Stimulated activated CD8-positive, alpha-beta memory T cell treated with anti-CD3 and anti-CD28 coated beads, Interleukin-15, amount 100 ng/mL, for 1 hour (primary cell): ENCODE results near the gene CPLX1.
"Not testable (repeated sequence)": the region's sequence is repeated elsewhere in the genome, so short reads cannot be mapped to it uniquely, and the experiment has no call there.

ENCODE experiments used
- DNase-seq: peaks from one replicate; pipeline ENCODE4 v3.0.0-alpha.2; 2020; ENCODE audit warnings: low read depth

Gene CPLX1

GRCh38 chr4:819401-820229 is 6.3 kb downstream of the CPLX1 start:
- no peak for DNase-seq

- no peak for DNase-seq
Measured at GRCh38 chr4:818106-818921, 7.6 kb downstream of the CPLX1 start.

DNA sequence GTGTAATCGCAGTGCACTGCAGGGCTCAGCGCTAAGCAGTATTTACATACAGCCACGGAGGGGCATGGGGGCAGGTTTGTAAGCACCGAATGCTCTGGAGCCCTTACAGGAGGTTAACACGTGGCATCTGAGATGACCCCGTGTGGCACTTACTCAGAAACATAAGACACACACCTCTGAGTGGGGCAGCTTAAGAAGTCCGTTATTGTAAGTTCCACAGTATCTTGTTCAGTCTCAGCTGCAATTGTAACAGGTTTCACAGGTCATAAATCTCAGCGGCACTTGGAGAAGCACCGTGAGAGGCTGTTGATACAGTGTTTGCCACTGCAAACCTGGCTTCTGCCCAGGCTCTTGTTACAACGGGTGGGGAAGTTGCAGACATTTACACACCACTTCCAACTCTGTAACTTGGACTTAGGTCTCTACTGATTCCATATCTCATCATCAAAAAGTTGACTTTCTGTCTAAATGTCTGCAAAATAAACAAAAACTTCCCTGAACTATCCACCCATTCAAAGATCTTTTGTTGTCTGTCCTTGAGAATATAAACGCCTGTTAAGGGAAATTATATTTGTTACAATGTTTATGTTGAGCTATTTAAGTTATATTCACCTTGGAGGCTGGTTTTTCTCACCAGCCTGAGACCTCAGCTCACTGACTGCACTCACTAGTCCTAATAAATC is 10.3 kb downstream of the CPLX1 start:
- DNase-seq: no peak

GRCh38 chr4:814312-814850 is 11.5 kb downstream of the CPLX1 start:
- no peak for DNase-seq

DNA sequence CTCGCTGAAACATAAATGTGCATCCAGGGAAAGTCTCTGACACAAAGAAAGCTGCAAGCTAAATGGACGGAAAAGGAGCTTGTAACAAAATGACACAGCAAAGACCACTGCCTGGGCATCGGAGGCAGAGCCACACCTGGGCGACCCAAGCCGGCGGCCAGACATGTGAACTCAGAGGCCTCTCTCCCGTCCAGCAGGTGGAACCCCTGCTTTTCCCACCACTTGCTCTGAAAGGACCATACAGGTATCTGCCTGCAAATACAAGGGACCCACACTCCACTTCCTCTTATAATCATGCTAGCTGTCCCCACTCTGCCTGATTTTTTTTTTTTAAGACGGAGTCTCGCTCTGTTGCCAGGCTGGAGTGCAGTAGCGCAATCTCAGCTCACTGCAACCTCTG is 12.0 kb downstream of the CPLX1 start:
- DNase-seq: no peak

GRCh38 chr4:808860-809570 is 16.9 kb downstream of the CPLX1 start:
- no peak for DNase-seq

- no peak for DNase-seq
Measured at GRCh38 chr4:807792-808191, 18.1 kb downstream of the CPLX1 start.

GRCh38 chr4:806979-807378 is 18.9 kb downstream of the CPLX1 start:
- not testable (repeated sequence) for DNase-seq

- no peak for DNase-seq
Measured at GRCh38 chr4:804804-805203, 21.1 kb downstream of the CPLX1 start.

- no peak for DNase-seq
Measured at GRCh38 chr4:803884-804283, 22.0 kb downstream of the CPLX1 start.

- DNase-seq: no peak
Measured at GRCh38 chr4:801436-802124, 24.3 kb downstream of the CPLX1 start.

DNA sequence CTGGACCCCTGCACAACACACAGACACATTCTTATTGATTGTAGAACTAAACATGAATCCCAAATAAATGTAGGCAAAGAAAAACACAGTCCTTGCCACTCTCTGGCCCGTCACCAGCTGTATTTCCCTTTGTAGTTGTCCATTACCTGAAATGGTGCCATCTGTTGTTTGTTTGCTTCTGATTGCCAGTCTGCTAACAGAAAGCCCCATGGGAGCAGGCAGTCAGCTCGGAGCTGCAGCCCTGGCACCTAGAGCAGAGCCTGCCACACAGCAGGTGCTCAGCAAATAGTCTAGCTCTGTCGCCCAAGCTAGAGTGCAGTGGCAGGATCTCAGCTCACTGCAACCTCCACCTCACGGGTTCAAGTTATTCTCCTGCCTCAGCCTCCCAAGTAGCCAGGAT is 28.9 kb downstream of the CPLX1 start:
- no peak for DNase-seq

- DNase-seq: no peak
Measured at GRCh38 chr4:796206-796605, 29.7 kb downstream of the CPLX1 start.

DNA sequence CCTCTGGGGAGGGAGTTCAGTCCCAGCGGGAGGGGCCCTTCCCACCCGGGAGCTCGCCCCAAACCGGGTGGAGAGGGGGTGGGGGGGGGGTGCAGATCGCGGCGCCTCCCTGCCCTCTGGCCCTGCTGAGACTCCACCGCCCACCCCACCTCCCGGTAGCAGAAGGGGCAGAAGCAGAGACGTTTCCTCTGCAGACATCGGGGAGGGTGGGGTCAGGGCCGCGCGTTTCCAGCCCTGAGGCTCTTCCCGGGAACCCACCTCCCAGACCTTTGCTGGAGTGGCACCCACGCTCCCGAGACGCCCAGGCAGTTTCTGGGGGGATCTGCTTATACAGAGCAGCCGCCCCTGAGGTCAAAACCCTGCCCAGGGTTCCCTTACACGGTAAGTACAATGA is 30.2 kb downstream of the CPLX1 start:
- no peak for DNase-seq

- DNase-seq: no peak
Measured at GRCh38 chr4:794900-795725, 30.8 kb downstream of the CPLX1 start.

DNA sequence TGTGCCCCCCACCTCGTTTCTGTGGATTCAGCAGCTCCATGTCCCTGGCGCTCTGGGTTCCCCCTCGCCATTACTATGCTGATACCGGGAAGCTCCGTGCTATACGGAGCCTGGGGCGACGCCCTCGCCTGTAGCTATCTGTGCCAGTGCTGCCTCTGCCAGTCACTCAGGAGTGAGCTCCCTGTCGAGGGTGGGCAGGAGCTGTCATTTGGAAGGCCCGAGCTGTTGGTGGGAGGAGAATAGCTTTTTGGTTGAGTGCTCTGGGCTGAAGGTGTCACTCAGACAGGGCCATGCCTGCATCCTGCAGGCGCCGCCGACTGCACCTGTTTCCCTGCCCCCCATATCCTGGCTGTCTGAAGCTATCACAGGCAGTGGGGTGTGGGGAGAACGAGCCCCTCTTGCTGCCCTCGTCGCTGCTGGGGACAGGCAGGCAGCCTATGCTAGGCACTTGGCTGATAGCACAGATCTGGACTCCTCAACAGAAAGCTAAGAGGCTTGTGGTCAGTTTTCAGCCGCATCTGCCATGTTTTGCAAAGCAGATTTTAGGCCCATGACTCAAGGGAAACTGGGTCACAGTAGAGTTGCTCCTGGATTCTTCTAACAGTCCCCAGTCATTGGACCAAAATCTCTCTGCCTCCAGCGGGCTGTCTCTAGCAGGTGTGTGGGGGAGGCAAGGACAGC is 31.8 kb downstream of the CPLX1 start:
- no peak for DNase-seq

DNA sequence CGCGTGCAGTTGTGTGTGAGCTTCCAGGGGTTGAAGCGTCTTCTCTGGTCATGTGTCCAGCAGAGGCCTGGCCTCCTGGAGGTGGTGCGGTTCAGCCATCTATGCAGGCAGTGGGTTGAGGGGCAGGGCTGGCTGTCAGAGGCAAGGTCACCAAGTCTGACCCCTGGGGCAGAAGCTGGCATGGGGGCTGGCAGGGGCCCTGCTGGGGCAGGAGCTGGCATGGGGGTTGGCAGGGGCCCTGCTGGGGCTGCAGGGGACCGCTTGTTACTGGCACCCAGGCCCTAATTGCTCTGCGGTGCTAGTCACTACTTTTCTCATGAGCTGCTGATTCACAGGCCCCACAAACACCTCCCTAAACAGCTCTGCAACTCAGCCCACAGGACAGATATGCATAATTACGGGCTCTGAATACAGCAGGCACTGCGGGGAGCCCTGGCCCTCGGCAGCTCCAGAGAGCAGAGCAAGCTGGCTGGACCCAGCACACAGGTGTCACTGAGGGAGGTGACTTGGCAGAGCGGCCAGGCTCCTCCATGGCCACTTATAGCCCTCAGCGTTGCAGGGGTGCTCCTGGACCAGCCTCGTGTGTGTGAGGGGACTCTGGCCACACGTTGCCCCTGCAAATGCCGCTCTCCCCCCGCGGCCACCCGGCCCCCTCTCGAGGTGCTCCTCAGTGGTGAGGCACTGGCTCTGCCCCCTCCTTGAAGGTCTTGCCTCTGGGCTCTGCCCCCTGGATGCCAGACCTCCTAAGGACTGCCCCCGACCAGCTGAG is 32.7 kb downstream of the CPLX1 start:
- DNase-seq: no peak

DNA sequence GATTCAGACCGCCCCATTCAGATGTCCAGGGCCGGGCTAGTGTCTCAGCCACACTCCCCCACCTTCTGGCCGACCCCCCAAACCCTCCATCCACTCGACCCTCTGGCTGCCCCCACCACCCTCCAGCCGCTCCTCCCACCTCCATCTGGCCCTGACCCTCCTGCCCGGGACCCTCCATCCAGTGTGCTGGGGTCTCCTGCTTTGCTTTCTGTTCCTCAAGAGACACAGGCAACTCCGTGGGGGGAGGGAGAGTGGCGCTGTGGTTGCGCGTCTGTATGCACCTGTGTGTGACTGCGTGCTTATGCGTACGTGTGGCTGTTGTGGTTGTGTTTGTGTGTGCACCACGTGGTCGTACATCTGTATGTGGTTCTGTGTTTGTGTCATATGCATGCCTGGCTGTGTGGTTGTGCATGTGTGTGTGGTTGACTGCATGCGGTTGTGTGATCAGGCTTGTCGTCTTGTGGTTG is 33.3 kb downstream of the CPLX1 start:
- DNase-seq: no peak
